SKM-1 (cell line): ENCODE measurements around the gene ABITRAM.
A peak's percentile ranks its signal among the peaks of the same experiment; 100 is the strongest.
"Not testable (repeated sequence)": the region's sequence is repeated elsewhere in the genome, so short reads cannot be mapped to it uniquely, and the experiment has no call there.

Experiments
- DNase-seq: peaks from one replicate; lab custom pipeline; 2025; ENCODE audit not compliant: unreplicated experiment; lab: John Stamatoyannopoulos, UW

Gene ABITRAM

GRCh38 chr9:108924466-108924865 lies 9.7 kb upstream of the ABITRAM start:
- no peak for DNase-seq

GRCh38 chr9:108928386-108928785 lies 5.8 kb upstream of the ABITRAM start:
- no peak for DNase-seq

- DNase-seq = no peak
These were observed 926 bp upstream of the ABITRAM start for GRCh38 chr9:108933231-108933717.

- DNase-seq = peak; percentile 48
These were observed 380 bp upstream of the ABITRAM start, which contains the start of gene ELP1 for GRCh38 chr9:108933718-108934322. Gene ELP1, minus strand, starts transcription at chr9:108934124. Its CDS starts 2,978 bp downstream, at chr9:108931146.

GRCh38 chr9:108937561-108938305 lies 3.5 kb downstream of the ABITRAM start:
- DNase-seq = no peak

GRCh38 chr9:108939975-108940374 lies 5.8 kb downstream of the ABITRAM start:
- DNase-seq = no peak

GRCh38 chr9:108950168-108950567 lies 16.0 kb downstream of the ABITRAM start:
- DNase-seq = no peak

- no peak for DNase-seq
These were observed 17.4 kb downstream of the ABITRAM start for GRCh38 chr9:108951578-108951977.

GRCh38 chr9:108953983-108954574 lies 19.9 kb downstream of the ABITRAM start:
- no peak for DNase-seq

GRCh38 chr9:108956022-108956630 lies 21.9 kb downstream of the ABITRAM start:
- DNase-seq = no peak

- DNase-seq = no peak
These were observed 22.4 kb downstream of the ABITRAM start for GRCh38 chr9:108956631-108957026.

GRCh38 chr9:108960331-108960730 lies 26.1 kb downstream of the ABITRAM start:
- DNase-seq = no peak

GRCh38 chr9:108961151-108961550 lies 27.0 kb downstream of the ABITRAM start:
- DNase-seq = no peak

- DNase-seq = no peak
These were observed 29.4 kb downstream of the ABITRAM start for GRCh38 chr9:108963459-108964143.

- no peak for DNase-seq
These were observed 33.7 kb downstream of the ABITRAM start for GRCh38 chr9:108967916-108968315.

GRCh38 chr9:108971392-108971791 lies 37.2 kb downstream of the ABITRAM start:
- not testable (repeated sequence) for DNase-seq

- no peak for DNase-seq
These were observed 38.0 kb downstream of the ABITRAM start for GRCh38 chr9:108972186-108972585.

- DNase-seq = no peak
These were observed 38.5 kb downstream of the ABITRAM start for GRCh38 chr9:108972626-108973209.

GRCh38 chr9:108973895-108974294 lies 39.7 kb downstream of the ABITRAM start:
- no peak for DNase-seq

- DNase-seq = no peak
These were observed 44.0 kb downstream of the ABITRAM start for GRCh38 chr9:108978205-108978604.

GRCh38 chr9:108980893-108981292 lies 46.7 kb downstream of the ABITRAM start:
- DNase-seq = no peak
